Retinal pigment epithelial cell (primary cell): ENCODE results near the gene EML4.

Source experiments
- DNase-seq: peaks from one replicate; pipeline ENCODE4 v3.0.0-alpha.2; 2010; ENCODE audit warnings: low read depth
- H3K4me3 ChIP-seq: 2 replicates; pipeline ENCODE4 v1.5.1; 2011; ENCODE audit warnings: mild to moderate bottlenecking, low read length, control low read depth, moderate library complexity
- TF ChIP-seq, protein P1 (sequence below): conservative IDR thresholded peaks from 2 replicates; pipeline ENCODE4 v1.5.1; 2011; ENCODE audit warnings: low read depth, low read length, control low read depth, inconsistent platforms

Gene EML4

DNA sequence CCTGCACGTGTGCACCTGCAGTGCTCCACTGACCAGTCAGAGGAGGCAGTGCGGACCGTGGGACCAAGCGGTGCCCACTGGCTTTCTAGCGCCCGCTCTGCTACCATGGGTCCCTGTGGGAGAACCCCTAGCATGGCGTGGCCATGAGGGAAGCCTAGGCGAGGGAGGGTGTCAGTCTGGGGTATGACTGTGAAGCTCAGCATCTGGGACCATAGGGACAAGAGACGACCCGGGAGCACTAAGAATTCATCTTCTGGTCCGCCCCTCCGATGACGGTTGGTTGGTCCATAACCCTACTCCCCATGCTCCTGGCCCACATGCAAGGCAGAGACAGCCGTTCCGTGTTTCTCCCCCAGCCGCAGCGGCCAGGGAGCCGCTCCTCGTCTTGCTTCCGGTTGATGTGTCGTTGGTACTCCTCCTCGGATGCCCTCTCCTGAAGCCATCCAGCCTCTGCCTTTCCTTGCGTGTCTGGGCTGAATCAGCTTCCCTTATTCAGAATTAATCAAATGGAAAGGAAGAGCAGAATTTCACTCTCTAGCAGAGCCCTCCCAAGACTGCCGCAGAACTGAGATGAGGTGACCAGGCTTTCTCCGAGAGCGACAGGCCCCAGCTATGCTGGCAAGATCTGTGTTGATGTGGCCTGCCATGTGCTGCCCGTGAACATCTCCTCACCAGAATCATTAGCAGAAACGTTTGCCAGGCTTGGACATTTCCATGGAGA lies 168.9 kb downstream of the EML4 start:
- H3K4me3 ChIP-seq, result no peak overlapping the region
- DNase-seq, result no peak
- TF ChIP-seq, protein P1, sequence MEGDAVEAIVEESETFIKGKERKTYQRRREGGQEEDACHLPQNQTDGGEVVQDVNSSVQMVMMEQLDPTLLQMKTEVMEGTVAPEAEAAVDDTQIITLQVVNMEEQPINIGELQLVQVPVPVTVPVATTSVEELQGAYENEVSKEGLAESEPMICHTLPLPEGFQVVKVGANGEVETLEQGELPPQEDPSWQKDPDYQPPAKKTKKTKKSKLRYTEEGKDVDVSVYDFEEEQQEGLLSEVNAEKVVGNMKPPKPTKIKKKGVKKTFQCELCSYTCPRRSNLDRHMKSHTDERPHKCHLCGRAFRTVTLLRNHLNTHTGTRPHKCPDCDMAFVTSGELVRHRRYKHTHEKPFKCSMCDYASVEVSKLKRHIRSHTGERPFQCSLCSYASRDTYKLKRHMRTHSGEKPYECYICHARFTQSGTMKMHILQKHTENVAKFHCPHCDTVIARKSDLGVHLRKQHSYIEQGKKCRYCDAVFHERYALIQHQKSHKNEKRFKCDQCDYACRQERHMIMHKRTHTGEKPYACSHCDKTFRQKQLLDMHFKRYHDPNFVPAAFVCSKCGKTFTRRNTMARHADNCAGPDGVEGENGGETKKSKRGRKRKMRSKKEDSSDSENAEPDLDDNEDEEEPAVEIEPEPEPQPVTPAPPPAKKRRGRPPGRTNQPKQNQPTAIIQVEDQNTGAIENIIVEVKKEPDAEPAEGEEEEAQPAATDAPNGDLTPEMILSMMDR, result no peak

- TF ChIP-seq, protein P1, result no peak
- DNase-seq, result no peak
- H3K4me3 ChIP-seq, result no peak overlapping the region
Measured at GRCh38 chr2:42338567-42339190, 169.5 kb downstream of the EML4 start.

DNA sequence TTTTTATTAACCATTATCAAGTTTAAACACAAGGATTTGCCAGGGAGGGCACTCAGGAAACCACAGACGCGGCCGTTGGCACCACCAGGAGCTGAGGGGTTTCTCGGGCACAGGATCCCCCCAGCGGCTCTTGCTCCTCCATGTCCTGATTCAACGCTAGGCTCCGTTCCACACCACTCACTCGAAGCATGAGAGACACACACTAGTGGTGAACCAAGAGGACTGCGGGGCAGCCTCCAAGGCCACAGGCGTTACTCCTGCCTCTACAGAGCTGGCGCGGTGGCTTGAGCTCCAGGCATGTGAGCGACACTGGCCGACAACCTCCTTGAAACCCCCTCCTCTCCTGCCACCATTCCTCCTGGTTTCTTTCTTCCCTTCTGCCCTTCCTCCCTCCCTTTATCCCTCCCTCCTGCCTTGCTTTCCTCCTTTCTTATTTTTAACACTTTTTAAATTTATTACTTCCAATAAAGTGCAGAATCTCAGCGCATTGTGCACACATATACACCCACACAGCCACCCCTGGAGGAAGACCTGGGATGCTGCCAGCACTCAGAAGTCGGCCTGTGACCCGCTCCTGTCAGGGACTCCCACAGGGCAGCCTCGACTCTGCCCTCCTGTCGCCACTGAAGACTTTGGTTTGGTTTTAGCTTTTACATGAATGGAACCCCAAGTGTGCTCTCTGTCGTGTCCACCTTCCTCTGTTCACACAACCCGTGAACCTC lies 170.2 kb downstream of the EML4 start:
- no peak overlapping the region for H3K4me3 ChIP-seq
- no peak for DNase-seq
- TF ChIP-seq, protein P1, result peak; percentile 6

DNA sequence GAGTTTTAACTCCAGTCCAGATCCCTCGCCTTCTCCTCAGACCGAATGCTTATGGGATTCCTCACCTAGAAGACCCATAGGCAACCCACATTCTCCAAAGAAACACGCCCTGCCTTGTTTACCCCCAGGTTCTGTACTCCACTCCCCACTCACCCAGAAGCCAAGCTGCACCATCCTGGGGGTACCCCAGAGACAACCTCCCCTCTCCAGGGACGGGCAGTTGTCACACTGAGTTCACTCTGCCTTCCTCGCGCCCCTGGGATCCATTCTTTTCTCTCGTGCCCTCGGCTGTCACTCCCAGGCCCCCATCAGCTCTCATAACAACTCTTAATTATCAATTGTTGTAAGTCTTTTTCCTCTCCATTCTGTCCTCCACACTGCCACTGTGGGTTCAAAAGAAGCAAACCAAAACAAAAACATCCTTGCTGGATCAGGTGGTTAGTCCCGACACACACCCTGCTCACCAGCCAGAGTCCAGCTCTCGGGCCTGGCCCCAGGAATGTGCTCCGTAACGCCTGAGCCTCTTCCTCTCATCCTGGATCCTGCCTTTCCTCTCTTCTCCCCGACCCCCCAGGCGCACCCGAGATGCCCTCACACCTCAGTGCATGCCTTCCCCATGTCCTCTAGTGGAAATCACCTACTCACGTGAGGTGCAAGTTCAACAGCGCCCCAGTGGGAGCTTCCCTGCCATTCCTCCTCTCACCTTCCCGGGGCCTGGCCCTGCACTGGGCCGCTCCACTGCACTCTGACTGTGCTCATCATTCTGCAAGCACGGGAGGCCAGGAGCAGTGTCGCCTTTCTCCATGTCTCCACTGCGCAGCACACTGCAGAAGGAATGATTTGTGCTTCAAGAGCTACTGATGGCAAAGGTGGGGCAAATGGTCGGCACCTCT lies 171.1 kb downstream of the EML4 start:
- no peak overlapping the region for H3K4me3 ChIP-seq
- DNase-seq, result no peak
- TF ChIP-seq, protein P1, result no peak

GRCh38 chr2:42340938-42341636 lies 171.9 kb downstream of the EML4 start:
- no peak for DNase-seq
- TF ChIP-seq, protein P1, result no peak
- no peak overlapping the region for H3K4me3 ChIP-seq

GRCh38 chr2:42342061-42342794 lies 173.1 kb downstream of the EML4 start:
- peak; percentile 97 for DNase-seq
- TF ChIP-seq, protein P1, result no peak
- H3K4me3 ChIP-seq, result no peak overlapping the region
